NCI-H128 (cell line): ENCODE data around the gene NATD1.
"Not testable (repeated sequence)": the region's sequence is repeated elsewhere in the genome, so short reads cannot be mapped to it uniquely, and the experiment has no call there.

Experiments used
- DNase-seq: peaks from one replicate; lab custom pipeline; 2025; ENCODE audit not compliant: unreplicated experiment; lab: John Stamatoyannopoulos, UW

The NATD1 gene

DNA sequence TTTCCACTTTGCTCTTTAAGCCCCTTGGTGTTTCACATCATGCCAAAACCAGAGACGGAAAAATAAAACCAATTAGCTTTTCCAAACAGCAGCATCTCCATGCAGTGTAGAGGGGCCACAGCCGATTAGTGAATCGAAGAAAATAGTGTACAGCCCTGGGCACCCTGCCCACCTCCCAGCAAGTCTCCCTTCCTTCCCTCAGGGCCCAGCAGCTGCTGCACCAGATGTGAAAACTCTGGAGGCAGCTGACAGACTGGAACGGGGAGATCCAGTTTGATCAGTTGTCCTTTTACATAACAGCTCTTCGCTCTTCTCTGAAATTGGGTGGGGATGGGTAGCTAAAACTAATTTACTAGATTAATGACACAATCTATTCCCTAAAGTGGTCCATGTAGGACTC is 58.5 kb downstream of the NATD1 start:
- DNase-seq, result no peak

DNA sequence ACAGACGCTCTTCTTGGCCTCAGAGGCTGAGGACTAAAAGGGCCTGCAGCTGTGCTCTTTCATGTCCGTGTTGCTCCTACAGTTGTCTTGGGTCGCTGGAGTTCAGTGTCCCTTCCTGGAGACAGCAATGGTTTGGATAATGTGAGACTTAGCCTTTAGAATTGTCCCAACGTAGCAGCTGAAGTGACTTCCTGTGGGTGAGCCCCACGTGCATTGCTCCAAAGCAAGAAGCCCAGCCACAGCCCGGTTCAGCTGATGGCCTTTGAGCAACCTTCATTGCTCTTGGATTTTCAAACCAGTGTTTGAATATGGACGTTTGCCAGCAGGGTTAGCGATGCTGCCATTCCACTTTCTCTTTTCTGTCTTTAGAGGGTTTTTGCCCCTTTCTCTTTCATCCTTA is 59.0 kb downstream of the NATD1 start:
- no peak for DNase-seq

GRCh38 chr17:21193031-21193430 is 60.2 kb downstream of the NATD1 start:
- DNase-seq, result no peak

- not testable (repeated sequence) for DNase-seq
These were observed 60.8 kb downstream of the NATD1 start for GRCh38 chr17:21192414-21192813.

GRCh38 chr17:21191698-21192097 is 61.5 kb downstream of the NATD1 start:
- DNase-seq, result no peak

DNA sequence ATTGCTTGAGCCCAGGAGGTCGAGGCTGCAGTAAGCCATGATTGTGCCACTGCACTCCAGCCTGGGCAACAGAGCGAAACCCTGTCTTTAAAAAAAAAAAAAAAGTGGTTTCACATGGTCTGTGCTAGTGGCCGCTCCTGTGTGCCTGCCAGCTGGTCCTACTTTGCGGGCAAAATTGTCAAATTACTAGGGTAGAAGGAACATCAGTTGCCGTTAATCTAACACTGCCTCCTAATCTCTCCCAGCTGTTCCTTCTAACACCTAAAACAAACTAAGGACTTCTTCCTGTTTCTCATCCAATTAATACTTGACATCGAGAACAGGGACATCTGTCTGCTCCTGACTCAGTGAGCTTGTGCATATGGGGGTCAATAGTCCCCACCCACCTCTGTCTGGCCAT is 63.1 kb downstream of the NATD1 start:
- no peak for DNase-seq

- DNase-seq, result no peak
These were observed 63.8 kb downstream of the NATD1 start for GRCh38 chr17:21189361-21189760.
